ENCODE measurements around the gene RPS14. TPM values are rescaled to one million over a fixed set of nuclear protein-coding genes. Genes with fewer than 3 reads are reported as not detected.
A peak's percentile ranks its signal among the peaks of the same experiment; 100 is the strongest.

The RPS14 gene
- polyA plus RNA-seq, 1 donor (not counting 4 experiments of a cell fraction or from before 2014, with no cell fraction given) = 3,540 TPM

DNA sequence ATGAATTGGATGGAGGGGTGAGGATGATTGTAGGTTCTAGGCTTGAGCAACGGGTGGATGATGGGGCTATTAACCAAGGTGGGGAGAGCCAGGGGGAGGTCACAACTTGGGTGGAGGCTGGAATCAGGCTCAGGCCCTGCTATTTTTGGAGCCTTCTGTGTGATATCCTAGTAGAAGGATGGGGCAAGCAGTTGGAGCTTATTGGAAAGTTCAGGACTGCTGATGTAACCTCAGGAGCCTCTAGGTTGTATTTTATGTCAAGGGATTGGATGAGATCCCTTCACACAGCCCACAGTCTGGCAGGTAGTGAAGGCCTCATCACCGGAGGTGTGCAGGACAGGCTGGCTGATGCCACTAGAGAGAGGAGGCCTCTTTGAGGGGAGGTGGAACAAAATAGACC, 11.2 kb upstream of the RPS14 start:
- no peaks in the 10 kb centered on the region for H3K27me3 ChIP-seq (ENCODE audit: control insufficient read depth, extremely low read depth, insufficient read depth, low read length)
- no peak for TF ChIP-seq EZH2 (IDR thresholded peaks at IDR 0.05; ENCODE audit: low read length)
- TF ChIP-seq CTCF (optimal IDR thresholded peaks at IDR 0.05 in 1 of 3, IDR thresholded peaks at IDR 0.05 in 1 of 3, conservative IDR thresholded peaks at IDR 0.05 in 1 of 3; ENCODE audit: extremely low read depth in 1 of 3, insufficient read depth in 2 of 3, low read length in 3 of 3) = no peak
- H2AFZ ChIP-seq (ENCODE audit: control insufficient read depth, low read length) = no peak overlapping the region
- H3K27ac ChIP-seq (ENCODE audit: control insufficient read depth, insufficient read depth, low read length) = no peak overlapping the region
- dilution Hi-C loops (cut with MboI; ENCODE audit: extremely low pct_ligation_motif_present, low sequenced_read_pairs) = no loop called here
- no peaks in the 10 kb centered on the region for H4K20me1 ChIP-seq (ENCODE audit: control insufficient read depth, extremely low read depth, insufficient read depth, low read length)
- H3K9me3 ChIP-seq (ENCODE audit: control insufficient read depth, low read depth, low read length) = no peaks in the 10 kb centered on the region
- DNase-seq (ENCODE audit: low read depth, low spot score) (no peak), FAIRE-seq (no peak)
- no peaks in the 10 kb centered on the region for H3K36me3 ChIP-seq (ENCODE audit: control insufficient read depth in 2 of 2, extremely low read depth in 1 of 2, insufficient read depth in 2 of 2, low read length in 2 of 2)
- no peak overlapping the region for H3K4me2 ChIP-seq (ENCODE audit: control insufficient read depth, extremely low read depth, insufficient read depth, low read depth, low read length)
- no peak overlapping the region for H3K4me3 ChIP-seq (ENCODE audit: control insufficient read depth in 2 of 3, extremely low read depth in 1 of 3, insufficient read depth in 2 of 3, low read depth in 1 of 3, low read length in 3 of 3)
- H3K79me2 ChIP-seq (ENCODE audit: control insufficient read depth, insufficient read depth, low read length) = no peaks in the 10 kb centered on the region
- peaks cover 13% of the 10 kb centered on the region for H3K4me1 ChIP-seq (ENCODE audit: control insufficient read depth, extremely low read depth, insufficient read depth, low read length)
- no peaks in the 10 kb centered on the region for H3K9me1 ChIP-seq (ENCODE audit: control insufficient read depth, extremely low read depth, insufficient read depth, low read length)
- H3K9ac ChIP-seq (ENCODE audit: control insufficient read depth, extremely low read depth, insufficient read depth, low read length) = no peak overlapping the region

GRCh38 chr5:150458802-150459557, 9.4 kb upstream of the RPS14 start:
- peaks cover 7% of the 10 kb centered on the region for H3K4me1 ChIP-seq (ENCODE audit: control insufficient read depth, extremely low read depth, insufficient read depth, low read length)
- H3K27me3 ChIP-seq (ENCODE audit: control insufficient read depth, extremely low read depth, insufficient read depth, low read length) = no peaks in the 10 kb centered on the region
- H3K79me2 ChIP-seq (ENCODE audit: control insufficient read depth, insufficient read depth, low read length) = no peaks in the 10 kb centered on the region
- H3K4me3 ChIP-seq (ENCODE audit: control insufficient read depth in 2 of 3, extremely low read depth in 1 of 3, insufficient read depth in 2 of 3, low read depth in 1 of 3, low read length in 3 of 3) = peak overlapping the region in 1 of 3 experiments; percentile 15
- TF ChIP-seq CTCF (optimal IDR thresholded peaks at IDR 0.05 in 1 of 3, IDR thresholded peaks at IDR 0.05 in 1 of 3, conservative IDR thresholded peaks at IDR 0.05 in 1 of 3; ENCODE audit: extremely low read depth in 1 of 3, insufficient read depth in 2 of 3, low read length in 3 of 3) (peak; percentile 56 to 91 (median 89)), EZH2 (IDR thresholded peaks at IDR 0.05; ENCODE audit: low read length) (no peak)
- dilution Hi-C loops (cut with MboI; ENCODE audit: extremely low pct_ligation_motif_present, low sequenced_read_pairs) = no loop called here
- no peak for FAIRE-seq
- no peak for DNase-seq (ENCODE audit: low read depth, low spot score)
- no peaks in the 10 kb centered on the region for H3K9me1 ChIP-seq (ENCODE audit: control insufficient read depth, extremely low read depth, insufficient read depth, low read length)
- peak overlapping the region; percentile 50 for H3K4me2 ChIP-seq (ENCODE audit: control insufficient read depth, extremely low read depth, insufficient read depth, low read depth, low read length)
- no peaks in the 10 kb centered on the region for H3K9me3 ChIP-seq (ENCODE audit: control insufficient read depth, low read depth, low read length)
- peak overlapping the region; percentile 32 for H2AFZ ChIP-seq (ENCODE audit: control insufficient read depth, low read length)
- H4K20me1 ChIP-seq (ENCODE audit: control insufficient read depth, extremely low read depth, insufficient read depth, low read length) = no peaks in the 10 kb centered on the region
- H3K36me3 ChIP-seq (ENCODE audit: control insufficient read depth in 2 of 2, extremely low read depth in 1 of 2, insufficient read depth in 2 of 2, low read length in 2 of 2) = no peaks in the 10 kb centered on the region
- peak overlapping the region; percentile 44 for H3K9ac ChIP-seq (ENCODE audit: control insufficient read depth, extremely low read depth, insufficient read depth, low read length)
- no peak overlapping the region for H3K27ac ChIP-seq (ENCODE audit: control insufficient read depth, insufficient read depth, low read length)
